ENCODE measurements around the gene KDELR3.

Gene KDELR3

GRCh38 chr22:38523029-38523428, 55.1 kb downstream of the KDELR3 start:
- no peak for DNase-seq

GRCh38 chr22:38523479-38523878, 55.6 kb downstream of the KDELR3 start:
- no peak for DNase-seq

GRCh38 chr22:38524429-38524828, 56.5 kb downstream of the KDELR3 start:
- DNase-seq, result no peak

GRCh38 chr22:38531251-38531938, 63.5 kb downstream of the KDELR3 start:
- no peak for DNase-seq
